Dermis blood vessel endothelial cell (primary cell): Measurements from ENCODE around the gene PARVA. TPM values are rescaled to one million over a fixed set of nuclear protein-coding genes. Genes with fewer than 3 reads are reported as not detected.

Experiments used
- DNase-seq: peaks from one replicate; pipeline ENCODE4 v3.0.0; 2010
- total RNA-seq: library from RNA; depleted of rRNA; stranded (reverse); fragments of >200 nt; gene quantifications from 2 replicates; pipeline ENCODE4 v1.2.3, GENCODE V29; 2014

PARVA gene
- total RNA-seq, 1 donor from 2014 or later: 25.5 TPM

- no peak for DNase-seq
Observed at GRCh38 chr11:12560362-12560761, 183.0 kb downstream of the PARVA start.

- DNase-seq: no peak
Observed at GRCh38 chr11:12560861-12561260, 183.5 kb downstream of the PARVA start.

DNA sequence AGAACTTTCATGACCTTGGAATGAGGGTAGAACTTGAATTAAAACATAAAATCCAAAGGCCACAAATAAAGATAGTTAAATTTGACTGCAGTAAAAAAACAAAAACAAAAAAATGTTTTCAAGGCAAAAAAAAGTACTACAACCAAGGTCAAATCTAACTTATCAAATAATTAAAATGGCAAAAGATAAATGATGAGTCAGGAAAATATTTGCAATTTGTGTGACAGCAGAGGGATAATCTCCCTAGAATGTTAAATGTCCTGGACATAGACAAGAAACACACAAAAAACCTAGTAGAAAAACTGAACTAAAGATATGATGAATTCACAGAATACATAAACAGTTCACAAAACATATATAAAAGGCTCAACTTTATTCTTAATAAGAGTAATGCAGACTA, 186.6 kb downstream of the PARVA start:
- DNase-seq: no peak

- no peak for DNase-seq
Observed at GRCh38 chr11:12565406-12565805, 188.0 kb downstream of the PARVA start.

- no peak for DNase-seq
Observed at GRCh38 chr11:12567746-12568460, 190.5 kb downstream of the PARVA start.

DNA sequence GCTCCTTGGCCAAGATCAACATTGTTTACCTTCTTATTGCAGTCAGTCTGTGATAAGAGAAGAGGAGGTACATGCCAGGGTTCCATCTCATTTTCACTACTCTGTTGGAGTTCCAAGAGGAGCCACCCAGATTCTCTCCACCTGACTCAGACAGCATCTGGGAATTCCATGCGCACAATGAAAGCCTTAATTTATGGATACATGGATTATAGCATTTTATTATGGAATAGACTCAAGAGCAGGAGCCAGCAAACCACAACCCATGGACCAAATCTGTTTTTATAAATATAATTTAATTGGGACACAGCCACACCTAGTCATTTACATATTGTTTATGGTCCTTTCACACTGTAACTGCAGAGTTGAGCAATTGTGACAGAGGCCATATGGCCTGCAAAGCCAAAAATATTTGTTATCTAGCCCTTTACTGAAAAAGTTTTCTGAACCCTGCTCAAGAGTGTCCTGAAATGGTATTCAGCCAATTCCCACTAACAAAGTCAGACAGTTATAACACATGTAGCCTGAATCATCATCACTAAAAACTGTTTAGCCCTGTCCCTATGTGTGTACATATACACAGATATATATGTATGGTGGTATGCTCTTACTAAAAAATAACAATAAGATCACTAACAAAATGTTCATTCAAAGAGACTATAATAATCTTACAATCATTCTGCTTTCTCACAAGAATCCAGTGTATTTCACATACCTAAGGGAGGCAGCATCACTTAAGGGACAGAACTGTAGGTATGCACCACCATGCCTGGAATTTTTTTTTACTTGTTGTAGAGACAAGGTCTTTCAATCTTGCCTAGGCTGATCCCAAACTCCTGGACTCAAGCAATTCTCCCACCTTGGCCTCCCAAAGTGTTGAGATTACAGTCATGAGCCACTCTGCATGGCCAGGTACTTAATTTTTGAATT, 192.4 kb downstream of the PARVA start:
- DNase-seq: no peak

- DNase-seq: no peak
Observed at GRCh38 chr11:12573707-12574485, 196.5 kb downstream of the PARVA start.

GRCh38 chr11:12577725-12578644, 200.6 kb downstream of the PARVA start:
- no peak for DNase-seq

DNA sequence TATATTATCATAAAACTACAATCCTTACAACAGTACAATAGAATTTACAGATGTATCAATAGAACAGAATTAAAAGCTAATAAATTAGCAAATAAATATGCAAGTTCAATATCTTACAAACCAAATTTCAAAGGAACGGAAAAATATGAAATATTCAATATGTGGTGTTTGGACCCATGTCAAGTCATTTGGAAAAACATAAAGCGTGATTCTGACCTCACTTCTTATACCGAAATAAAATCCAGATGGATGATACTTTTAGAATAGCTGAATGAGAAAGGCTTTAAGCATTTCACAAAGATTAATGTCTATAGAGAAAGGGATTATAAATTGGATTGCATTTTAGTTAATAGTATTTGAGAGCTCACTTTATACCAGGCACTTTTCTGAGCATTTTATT, 204.0 kb downstream of the PARVA start:
- no peak for DNase-seq

DNA sequence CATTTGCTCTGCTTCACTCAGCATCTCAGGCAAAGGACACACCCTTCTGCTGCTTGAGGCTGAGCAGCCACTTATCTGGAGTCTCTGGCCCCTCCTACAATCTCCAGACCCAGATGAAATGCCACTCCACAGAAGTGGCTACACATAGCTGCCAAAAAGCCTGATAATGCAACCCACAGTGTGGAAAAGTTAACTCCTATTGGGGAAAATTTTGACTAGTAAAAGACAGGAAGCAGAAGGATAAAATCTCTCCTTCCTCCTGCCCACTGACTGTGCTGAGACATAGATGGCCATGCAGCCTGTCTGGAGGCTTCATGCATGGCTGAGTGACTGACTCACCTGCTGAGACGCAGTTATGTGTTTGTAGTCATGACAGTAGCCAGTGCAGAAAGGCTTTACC, 204.6 kb downstream of the PARVA start:
- DNase-seq: no peak
